Keratinocyte (primary cell): Measurements from ENCODE around the gene NCEH1.

ENCODE experiments used
- EZH2 ChIP-seq: IDR thresholded peaks from one replicate; pipeline ENCODE4 v1.6.1; 2012; ENCODE audit warnings: inconsistent platforms, mild to moderate bottlenecking, low read length, moderate library complexity
- TF ChIP-seq, protein P1 (sequence below), 3 experiments: IDR thresholded peaks in 1 of 3; conservative IDR thresholded peaks in 1 of 3; optimal IDR thresholded peaks in 1 of 3; 2 replicates in 2 of 3; 3 replicates in 1 of 3; pipeline versions ENCODE3 to v1.5.1; 2011; ENCODE audit warnings: low read length in 3 of 3, mild to moderate bottlenecking in 3 of 3, moderate library complexity in 2 of 3, control low read depth in 1 of 3, inconsistent platforms in 1 of 3; ENCODE audit not compliant: insufficient read depth in 2 of 3; ENCODE audit errors: extremely low read depth in 1 of 3

DNA sequence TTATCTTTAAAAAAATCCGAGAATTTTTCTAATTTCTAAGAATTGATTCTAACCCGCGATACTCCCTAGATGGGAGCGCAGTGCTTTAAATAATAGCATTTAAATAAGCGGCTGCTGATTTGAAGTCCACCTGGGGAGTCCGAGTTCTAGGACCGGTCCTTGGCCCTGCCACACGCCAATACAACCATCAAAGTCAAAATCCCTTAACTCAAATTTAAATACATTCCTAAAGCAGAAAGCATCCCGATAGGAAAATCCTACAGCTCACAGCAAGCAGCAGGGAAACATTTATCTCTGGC, 39.2 kb upstream of the NCEH1 start:
- TF ChIP-seq, protein P1, sequence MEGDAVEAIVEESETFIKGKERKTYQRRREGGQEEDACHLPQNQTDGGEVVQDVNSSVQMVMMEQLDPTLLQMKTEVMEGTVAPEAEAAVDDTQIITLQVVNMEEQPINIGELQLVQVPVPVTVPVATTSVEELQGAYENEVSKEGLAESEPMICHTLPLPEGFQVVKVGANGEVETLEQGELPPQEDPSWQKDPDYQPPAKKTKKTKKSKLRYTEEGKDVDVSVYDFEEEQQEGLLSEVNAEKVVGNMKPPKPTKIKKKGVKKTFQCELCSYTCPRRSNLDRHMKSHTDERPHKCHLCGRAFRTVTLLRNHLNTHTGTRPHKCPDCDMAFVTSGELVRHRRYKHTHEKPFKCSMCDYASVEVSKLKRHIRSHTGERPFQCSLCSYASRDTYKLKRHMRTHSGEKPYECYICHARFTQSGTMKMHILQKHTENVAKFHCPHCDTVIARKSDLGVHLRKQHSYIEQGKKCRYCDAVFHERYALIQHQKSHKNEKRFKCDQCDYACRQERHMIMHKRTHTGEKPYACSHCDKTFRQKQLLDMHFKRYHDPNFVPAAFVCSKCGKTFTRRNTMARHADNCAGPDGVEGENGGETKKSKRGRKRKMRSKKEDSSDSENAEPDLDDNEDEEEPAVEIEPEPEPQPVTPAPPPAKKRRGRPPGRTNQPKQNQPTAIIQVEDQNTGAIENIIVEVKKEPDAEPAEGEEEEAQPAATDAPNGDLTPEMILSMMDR (optimal IDR thresholded peaks at IDR 0.05 in 1 of 3, IDR thresholded peaks at IDR 0.05 in 1 of 3, conservative IDR thresholded peaks at IDR 0.05 in 1 of 3; ENCODE audit: extremely low read depth in 1 of 3, insufficient read depth in 2 of 3, low read length in 3 of 3) = no peak
- no peak for TF ChIP-seq EZH2
